GM12875 (cell line): Measurements from ENCODE around the gene STX10.

Source experiments
- H3K4me3 ChIP-seq: one replicate; pipeline ENCODE4 v1.5.1; 2011; ENCODE audit warnings: low read depth, low read length, control low read depth
- CTCF ChIP-seq: IDR thresholded peaks from 2 replicates; pipeline ENCODE4 v1.5.1; 2011; ENCODE audit warnings: low read depth, mild to moderate bottlenecking, control low read depth, inconsistent platforms, low read length, moderate library complexity, borderline replicate concordance; ENCODE audit not compliant: insufficient read depth

STX10 gene

GRCh38 chr19:13097463-13098258 is 52.5 kb downstream of the STX10 start:
- H3K4me3 ChIP-seq = peak overlapping the region; percentile 16
- no peak for TF ChIP-seq CTCF

GRCh38 chr19:13097033-13097462 is 53.1 kb downstream of the STX10 start:
- no peak for TF ChIP-seq CTCF
- H3K4me3 ChIP-seq = no peak overlapping the region

GRCh38 chr19:13095934-13096927 is 53.9 kb downstream of the STX10 start:
- peak; percentile 26; the same call in 1 of the 2 replicates for TF ChIP-seq CTCF
- H3K4me3 ChIP-seq = peak overlapping the region; percentile 7

- TF ChIP-seq CTCF = no peak
- peak overlapping the region; percentile 14 for H3K4me3 ChIP-seq
Observed at GRCh38 chr19:13095393-13095784, 54.8 kb downstream of the STX10 start.

- TF ChIP-seq CTCF = no peak
- peak overlapping the region; percentile 14 for H3K4me3 ChIP-seq
Observed at GRCh38 chr19:13094771-13095392, 55.3 kb downstream of the STX10 start.

- no peak overlapping the region for H3K4me3 ChIP-seq
- no peak for TF ChIP-seq CTCF
Observed at GRCh38 chr19:13094106-13094504, 56.1 kb downstream of the STX10 start.
